ENCODE results near the gene TRIM3.

TRIM3 gene

GRCh38 chr11:6440906-6441358 lies 32.8 kb downstream of the TRIM3 start, which contains the start of gene HPX:
Gene HPX, minus strand, starts transcription at chr11:6440987. Its CDS starts 24 bp downstream, at chr11:6440963.
- no peak for ATAC-seq

GRCh38 chr11:6438979-6439571 lies 34.7 kb downstream of the TRIM3 start:
- TF ChIP-seq ARNTL (CRISPR knock-in tag; IDR thresholded peaks at IDR 0.05; ENCODE audit: borderline replicate concordance, low read depth) = no peak
- TF ChIP-seq GLIS3 (CRISPR knock-in tag; IDR thresholded peaks at IDR 0.05) = no peak
- no peak for TF ChIP-seq RARB (CRISPR knock-in tag; IDR thresholded peaks at IDR 0.05)
- TF ChIP-seq ZNF565 (CRISPR knock-in tag; conservative IDR thresholded peaks at IDR 0.05; ENCODE audit: low read depth) = no peak
- no peak for TF ChIP-seq ZC3H10 (CRISPR knock-in tag; IDR thresholded peaks at IDR 0.05)
- no peak for TF ChIP-seq SNAI2 (CRISPR knock-in tag; IDR thresholded peaks at IDR 0.05)
- no peak for TF ChIP-seq PPARA (CRISPR knock-in tag; IDR thresholded peaks at IDR 0.05; ENCODE audit: borderline replicate concordance)
- no peak for TF ChIP-seq ZNF8 (CRISPR knock-in tag; IDR thresholded peaks at IDR 0.05)
- TF ChIP-seq TSHZ2 (CRISPR knock-in tag; IDR thresholded peaks at IDR 0.05) = no peak
- peak; percentile 85 for ATAC-seq

More at GRCh38 chr11:6440906-6441358, 32.8 kb downstream of the TRIM3 start, which contains the start of gene HPX:
- TF ChIP-seq RARB (CRISPR knock-in tag; IDR thresholded peaks at IDR 0.05) (no peak), ISL1 (CRISPR knock-in tag; IDR thresholded peaks at IDR 0.05) (no peak), ZNF565 (CRISPR knock-in tag; conservative IDR thresholded peaks at IDR 0.05; ENCODE audit: low read depth) (no peak), ZNF8 (CRISPR knock-in tag; IDR thresholded peaks at IDR 0.05) (no peak), OSR1 (CRISPR knock-in tag; IDR thresholded peaks at IDR 0.05) (no peak), CSDC2 (CRISPR knock-in tag; IDR thresholded peaks at IDR 0.05) (no peak), POU6F1 (CRISPR knock-in tag; IDR thresholded peaks at IDR 0.05; ENCODE audit: borderline replicate concordance, low read depth) (no peak), ARNTL (CRISPR knock-in tag; IDR thresholded peaks at IDR 0.05; ENCODE audit: borderline replicate concordance, low read depth) (no peak), ZFP3 (CRISPR knock-in tag; IDR thresholded peaks at IDR 0.05) (no peak), ESRRG (CRISPR knock-in tag; IDR thresholded peaks at IDR 0.05) (no peak), GLIS3 (CRISPR knock-in tag; IDR thresholded peaks at IDR 0.05) (no peak), PATZ1 (CRISPR knock-in tag; IDR thresholded peaks at IDR 0.05; ENCODE audit: borderline replicate concordance) (no peak), ZNF70 (CRISPR knock-in tag; IDR thresholded peaks at IDR 0.05) (no peak), TOX (CRISPR knock-in tag; IDR thresholded peaks at IDR 0.05; ENCODE audit: borderline replicate concordance) (no peak)

- no peak for ATAC-seq
- TF ChIP-seq RARB (CRISPR knock-in tag; IDR thresholded peaks at IDR 0.05) = no peak
- TF ChIP-seq TCF4 (CRISPR knock-in tag; IDR thresholded peaks at IDR 0.05; ENCODE audit: borderline replicate concordance) = no peak
- TF ChIP-seq ESRRG (CRISPR knock-in tag; IDR thresholded peaks at IDR 0.05) = no peak
- TF ChIP-seq TSHZ2 (CRISPR knock-in tag; IDR thresholded peaks at IDR 0.05) = no peak
- no peak for TF ChIP-seq ARNTL (CRISPR knock-in tag; IDR thresholded peaks at IDR 0.05; ENCODE audit: borderline replicate concordance, low read depth)
- TF ChIP-seq PPARA (CRISPR knock-in tag; IDR thresholded peaks at IDR 0.05; ENCODE audit: borderline replicate concordance) = no peak
- TF ChIP-seq CSRNP3 (CRISPR knock-in tag; IDR thresholded peaks at IDR 0.05) = no peak
- no peak for TF ChIP-seq POU6F1 (CRISPR knock-in tag; IDR thresholded peaks at IDR 0.05; ENCODE audit: borderline replicate concordance, low read depth)
- TF ChIP-seq CSDC2 (CRISPR knock-in tag; IDR thresholded peaks at IDR 0.05) = no peak
- no peak for TF ChIP-seq OSR1 (CRISPR knock-in tag; IDR thresholded peaks at IDR 0.05)
- no peak for TF ChIP-seq SNAI2 (CRISPR knock-in tag; IDR thresholded peaks at IDR 0.05)
These were observed 35.7 kb downstream of the TRIM3 start for GRCh38 chr11:6437993-6438392.

All from SK-N-SH treated with all-trans-retinoic acid at 6 μM for 48 hours (cell line).